ENCODE data around the gene LILRB3. TPM values are rescaled to one million over a fixed set of nuclear protein-coding genes. Genes with fewer than 3 reads are reported as not detected.
"Not testable (repeated sequence)": the region's sequence is repeated elsewhere in the genome, so short reads cannot be mapped to it uniquely, and the experiment has no call there.

Gene LILRB3
- total RNA-seq, 4 donors from 2014 or later = 0.56 to 16.1 (median 10.1) TPM

GRCh38 chr19:54248016-54248601 lies 25.3 kb upstream of the LILRB3 start:
- Histone ChIP-seq H3K9me3 (no peaks in the 10 kb centered on the region), H3K4me1 (no peaks in the 10 kb centered on the region), H3K4me3 (replicated peaks in 1 of 3) (no peak overlapping the region), H3K27me3 (no peaks in the 10 kb centered on the region), H3K27ac (no peak overlapping the region), H3K36me3 (no peaks in the 10 kb centered on the region)
- no peak for DNase-seq
- WGBS, 2 donors = 61 to 72% methylated on average over 8 of the region's 8 CpGs
- intact Hi-C loops (cut with DNase I) = no loop called here
- TF ChIP-seq CTCF (IDR thresholded peaks at IDR 0.05) (no peak), POLR2A (IDR thresholded peaks at IDR 0.05) (no peak)

- Histone ChIP-seq H3K4me3 (replicated peaks in 1 of 3) (no peak overlapping the region), H3K27me3 (no peaks in the 10 kb centered on the region), H3K9me3 (no peaks in the 10 kb centered on the region), H3K27ac (no peak overlapping the region), H3K4me1 (no peaks in the 10 kb centered on the region), H3K36me3 (no peaks in the 10 kb centered on the region)
- no peak for TF ChIP-seq POLR2A (IDR thresholded peaks at IDR 0.05)
- TF ChIP-seq CTCF (IDR thresholded peaks at IDR 0.05) = no peak
- intact Hi-C loops (cut with DNase I) = no loop called here
- 82 to 85% methylated on average over 18 to 20 of the region's 20 CpGs for WGBS, 2 donors
- DNase-seq = no peak
Observed at GRCh38 chr19:54247106-54247930, 24.5 kb upstream of the LILRB3 start.

- intact Hi-C loops (cut with DNase I) = no loop called here
- no peak overlapping the region for H3K4me3 ChIP-seq (replicated peaks in 1 of 3)
- no peaks in the 10 kb centered on the region for H3K36me3 ChIP-seq
- no peak for DNase-seq
- H3K27me3 ChIP-seq = no peaks in the 10 kb centered on the region
- 80 to 84% methylated on average over 3 of the region's 3 CpGs for WGBS, 2 donors
- TF ChIP-seq POLR2A (IDR thresholded peaks at IDR 0.05) = no peak
- no peak for TF ChIP-seq CTCF (IDR thresholded peaks at IDR 0.05)
- H3K4me1 ChIP-seq = no peaks in the 10 kb centered on the region
- H3K27ac ChIP-seq = no peak overlapping the region
- H3K9me3 ChIP-seq = no peaks in the 10 kb centered on the region
Observed at GRCh38 chr19:54245936-54246335, 23.1 kb upstream of the LILRB3 start.

- H3K4me3 ChIP-seq (replicated peaks in 1 of 3); intact Hi-C loops (cut with DNase I); H3K4me1 ChIP-seq; H3K9me3 ChIP-seq; H3K27ac ChIP-seq; DNase-seq; H3K36me3 ChIP-seq; H3K27me3 ChIP-seq: not testable (repeated sequence)
- no CpG with 5 or more reads among the region's 8 CpGs for WGBS, 2 donors
Observed at GRCh38 chr19:54243809-54244208, 21.0 kb upstream of the LILRB3 start.

- H3K36me3 ChIP-seq; intact Hi-C loops (cut with DNase I); H3K4me1 ChIP-seq; H3K27me3 ChIP-seq; H3K9me3 ChIP-seq; H3K27ac ChIP-seq; DNase-seq; H3K4me3 ChIP-seq (replicated peaks in 1 of 3): not testable (repeated sequence)
- no CpG with 5 or more reads among the region's 6 CpGs for whole genome bisulfite sequencing, 2 donors
Observed at GRCh38 chr19:54242646-54243045, 19.8 kb upstream of the LILRB3 start, which contains the start of gene LILRA6. Gene LILRA6, minus strand, starts transcription at chr19:54242790.

GRCh38 chr19:54242234-54242633 lies 19.4 kb upstream of the LILRB3 start:
- intact Hi-C loops (cut with DNase I); H3K27ac ChIP-seq; H3K9me3 ChIP-seq; H3K27me3 ChIP-seq; H3K36me3 ChIP-seq; H3K4me3 ChIP-seq (replicated peaks in 1 of 3); DNase-seq; H3K4me1 ChIP-seq: not testable (repeated sequence)
- 55% methylated on average over 2 of the region's 4 CpGs; no CpG with 5 or more reads in 1 of the 2 donors for WGBS, 2 donors

- 58 to 63% methylated on average over 9 to 10 of the region's 22 CpGs for WGBS, 2 donors
- DNase-seq; H3K9me3 ChIP-seq; H3K4me3 ChIP-seq (replicated peaks in 1 of 3); H3K27me3 ChIP-seq; H3K4me1 ChIP-seq; H3K27ac ChIP-seq; H3K36me3 ChIP-seq; intact Hi-C loops (cut with DNase I): not testable (repeated sequence)
Observed at GRCh38 chr19:54240372-54241336, 17.8 kb upstream of the LILRB3 start.

- H3K9me3 ChIP-seq; H3K36me3 ChIP-seq; H3K4me3 ChIP-seq (replicated peaks in 1 of 3); H3K27ac ChIP-seq; intact Hi-C loops (cut with DNase I); H3K4me1 ChIP-seq; DNase-seq; H3K27me3 ChIP-seq: not testable (repeated sequence)
- 52 to 69% methylated on average over 8 to 10 of the region's 21 CpGs for WGBS, 2 donors
Observed at GRCh38 chr19:54239491-54240371, 16.9 kb upstream of the LILRB3 start.
